DOHH2 (cell line): ENCODE results near the gene PDE9A.

Experiments used
- H3F3A ChIP-seq: fragments of 200-600 bp; sonication (generic), shearing (Covaris generic); 2 replicates; pipeline ENCODE4 v1.6.0; 2016; ENCODE audit warnings: antibody characterized with exemption, mild to moderate bottlenecking; ENCODE audit not compliant: control insufficient read depth, insufficient read depth
- H3K27ac ChIP-seq: fragments of 200-600 bp; sonication (generic); 2 replicates; pipeline ENCODE4 v1.5.1; 2014; ENCODE audit warnings: low read depth, mild to moderate bottlenecking, low read length, moderate library complexity
- H3K27me3 ChIP-seq: fragments of 200-600 bp; sonication (generic); 2 replicates; pipeline ENCODE4 v1.6.1; 2014; ENCODE audit warnings: mild to moderate bottlenecking, low read length, mixed read lengths; ENCODE audit not compliant: control insufficient read depth
- H3K36me3 ChIP-seq: fragments of 200-600 bp; sonication (generic); 2 replicates; pipeline ENCODE4 v1.6.1; 2014; ENCODE audit warnings: mild to moderate bottlenecking, low read length, moderate library complexity, mixed read lengths; ENCODE audit not compliant: control insufficient read depth
- H3K4me1 ChIP-seq: fragments of 200-600 bp; sonication (generic); 2 replicates; pipeline ENCODE4 v1.6.1; 2014; ENCODE audit warnings: mild to moderate bottlenecking, low read length, mixed read lengths; ENCODE audit not compliant: control insufficient read depth
- H3K4me2 ChIP-seq: fragments of 200-600 bp; sonication (generic); 2 replicates; pipeline ENCODE4 v1.6.0; 2014; ENCODE audit warnings: mild to moderate bottlenecking, low read length, moderate library complexity
- H3K4me3 ChIP-seq: fragments of 200-600 bp; sonication (generic); 2 replicates; pipeline ENCODE4 v1.5.1; 2014; ENCODE audit warnings: mild to moderate bottlenecking, low read length, mixed read lengths
- H3K79me2 ChIP-seq: fragments of 200-600 bp; sonication (generic); 2 replicates; pipeline ENCODE4 v1.6.1; 2014; ENCODE audit warnings: mild to moderate bottlenecking, low read length, mixed read lengths; ENCODE audit not compliant: control insufficient read depth
- H3K9me2 ChIP-seq: fragments of 200-600 bp; sonication (generic); replicated peaks from 2 replicates; pipeline ENCODE4 v1.6.1; 2014; ENCODE audit warnings: mild to moderate bottlenecking, low read length, mixed read lengths; ENCODE audit not compliant: control insufficient read depth
- H3K9me3 ChIP-seq: fragments of 200-600 bp; sonication (generic); 2 replicates; pipeline ENCODE4 v1.6.1; 2014; ENCODE audit warnings: antibody characterized with exemption, low read length, mixed read lengths; ENCODE audit not compliant: control insufficient read depth, insufficient read depth
- H4K20me1 ChIP-seq: fragments of 200-600 bp; sonication (generic); 2 replicates; pipeline ENCODE4 v1.6.0; 2014; ENCODE audit warnings: low read depth, mild to moderate bottlenecking, antibody characterized with exemption, low read length, moderate library complexity; ENCODE audit not compliant: control insufficient read depth, insufficient read depth
- CTCF ChIP-seq: fragments of 200-600 bp; sonication (generic); IDR thresholded peaks from one replicate; pipeline ENCODE4 v1.5.1; 2014; ENCODE audit warnings: antibody characterized with exemption, mild to moderate bottlenecking, low read depth, low read length; ENCODE audit not compliant: poor library complexity, severe bottlenecking
- EZH2phosphoT487 ChIP-seq: fragments of 200-600 bp; sonication (generic); IDR thresholded peaks from 2 replicates; pipeline ENCODE4 v1.6.1; 2017; ENCODE audit warnings: borderline replicate concordance, mild to moderate bottlenecking, antibody characterized with exemption, low read length, moderate library complexity, mixed read lengths

Gene PDE9A

GRCh38 chr21:42760951-42761751 is 107.7 kb downstream of the PDE9A start:
- Histone ChIP-seq H3K4me2 (no peak overlapping the region), H3K9me3 (no peaks in the 10 kb centered on the region), H3K27ac (no peak overlapping the region), H3K36me3 (no peaks in the 10 kb centered on the region), H4K20me1 (no peaks in the 10 kb centered on the region), H3F3A (no peaks in the 10 kb centered on the region), H3K79me2 (no peaks in the 10 kb centered on the region), H3K9me2 (no peaks in the 10 kb centered on the region), H3K4me1 (no peaks in the 10 kb centered on the region), H3K27me3 (no peaks in the 10 kb centered on the region), H3K4me3 (no peak overlapping the region)
- TF ChIP-seq CTCF (no peak), EZH2phosphoT487 (no peak)

- no peaks in the 10 kb centered on the region for H3K36me3 ChIP-seq
- no peak overlapping the region for H3K4me3 ChIP-seq
- no peaks in the 10 kb centered on the region for H3K27me3 ChIP-seq
Measured at GRCh38 chr21:42761776-42762335, 108.4 kb downstream of the PDE9A start.

GRCh38 chr21:42763581-42764442 is 110.4 kb downstream of the PDE9A start:
- H3K36me3 ChIP-seq, result peaks cover 5% of the 10 kb centered on the region
- no peaks in the 10 kb centered on the region for H3K9me2 ChIP-seq

More at GRCh38 chr21:42761776-42762335, 108.4 kb downstream of the PDE9A start:
- H3K9me2 ChIP-seq, result no peaks in the 10 kb centered on the region
- no peaks in the 10 kb centered on the region for H3K4me1 ChIP-seq
- no peaks in the 10 kb centered on the region for H3F3A ChIP-seq
- no peaks in the 10 kb centered on the region for H3K79me2 ChIP-seq
- no peak overlapping the region for H3K4me2 ChIP-seq
- H4K20me1 ChIP-seq, result no peaks in the 10 kb centered on the region
- TF ChIP-seq EZH2phosphoT487 (no peak), CTCF (no peak)
- no peaks in the 10 kb centered on the region for H3K9me3 ChIP-seq
- H3K27ac ChIP-seq, result no peak overlapping the region

More at GRCh38 chr21:42763581-42764442, 110.4 kb downstream of the PDE9A start:
- Histone ChIP-seq H3K27ac (no peak overlapping the region), H3K4me2 (no peak overlapping the region), H4K20me1 (no peaks in the 10 kb centered on the region), H3K27me3 (no peaks in the 10 kb centered on the region), H3K79me2 (no peaks in the 10 kb centered on the region), H3K4me3 (no peak overlapping the region), H3K4me1 (no peaks in the 10 kb centered on the region), H3F3A (no peaks in the 10 kb centered on the region), H3K9me3 (no peaks in the 10 kb centered on the region)
- no peak for TF ChIP-seq EZH2phosphoT487
- no peak for TF ChIP-seq CTCF
